ENCODE measurements around the gene C12orf56. TPM values are rescaled to one million over a fixed set of nuclear protein-coding genes. Genes with fewer than 3 reads are reported as not detected.

Gene C12orf56
- total and polyA plus RNA-seq, 9 of the 15 experiments (the other 6 are each of a cell fraction or from before 2014, with no cell fraction given) = 0.40 to 4.8 (median 1.2) TPM

DNA sequence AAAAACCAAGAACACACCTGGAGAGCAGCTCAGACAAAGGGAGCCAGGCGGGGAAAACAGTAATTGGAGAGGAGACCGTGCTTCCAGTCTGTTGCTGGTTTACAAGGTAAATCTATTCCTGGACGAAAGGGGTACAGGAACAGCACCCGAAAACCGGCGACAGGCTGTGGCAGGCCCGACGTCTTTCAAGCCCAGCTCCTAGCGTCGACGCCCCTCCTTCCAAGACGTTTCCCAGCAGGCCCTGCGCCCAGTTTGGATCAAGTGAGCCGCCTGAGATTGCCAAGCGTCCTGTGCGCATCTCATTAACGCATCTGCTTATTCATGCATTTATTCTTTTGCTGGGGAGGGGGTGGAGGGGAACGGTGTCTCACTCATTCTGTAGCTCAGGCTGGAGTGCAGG is 1.4 kb downstream of the C12orf56 start:
- no peak overlapping the region; a peak in 2 of 4 replicates for H3K9ac ChIP-seq (ENCODE audit: insufficient read depth in 1 of 2, low read depth in 2 of 2, low read length in 2 of 2)

DNA sequence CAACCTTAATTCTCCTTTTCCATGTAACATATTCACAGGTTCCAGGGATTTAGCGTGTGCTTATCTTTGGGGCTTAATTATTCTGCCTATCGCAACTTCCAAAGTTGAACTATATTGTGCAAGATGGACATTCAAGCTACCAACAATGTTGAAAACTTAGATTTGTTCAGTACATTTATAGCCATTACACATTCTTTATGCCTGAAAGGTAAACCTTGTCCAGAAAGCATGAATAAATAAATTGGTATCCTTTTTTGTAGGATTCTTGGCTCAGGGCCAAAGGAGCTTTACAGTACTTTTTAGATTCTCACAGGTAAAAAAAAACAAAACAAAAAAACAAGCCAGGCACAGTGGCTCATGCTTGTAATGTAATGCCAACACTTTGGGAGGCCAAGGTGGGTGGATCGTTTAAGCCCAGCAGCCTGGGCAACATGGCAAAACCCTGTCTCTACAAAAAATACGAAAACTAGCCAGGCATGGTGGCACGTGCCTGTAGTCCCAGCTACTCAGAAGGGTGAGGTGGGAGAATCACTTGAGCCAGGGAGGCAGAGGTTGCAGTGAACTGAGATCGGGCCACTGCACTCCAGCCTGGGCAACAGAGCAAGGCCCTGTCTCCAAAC is 3.3 kb downstream of the C12orf56 start:
- Histone ChIP-seq H3K27me3 (ENCODE audit: control insufficient read depth in 2 of 2, insufficient read depth in 2 of 2, low read length in 2 of 2) (peaks cover 0 to 11% of the 10 kb centered on the region in 2 experiments; a peak in 2 of 5 replicates), H3K9ac (ENCODE audit: insufficient read depth in 1 of 2, low read depth in 2 of 2, low read length in 2 of 2) (no peak overlapping the region), H3K4me3 (no peak overlapping the region), H3K79me2 (ENCODE audit: control insufficient read depth, insufficient read depth, low read length) (no peaks in the 10 kb centered on the region), H3K9me3 (replicated peaks; ENCODE audit: control insufficient read depth, insufficient read depth, low read depth, low read length) (no peaks in the 10 kb centered on the region), H3K9me1 (ENCODE audit: control insufficient read depth, insufficient read depth, low read length) (no peaks in the 10 kb centered on the region), H3K27ac (ENCODE audit: extremely low read depth, low read depth, low read length) (no peak overlapping the region), H3K4me2 (ENCODE audit: insufficient read depth, low read length) (no peak overlapping the region), H3K36me3 (ENCODE audit: control insufficient read depth, insufficient read depth, low read length) (no peaks in the 10 kb centered on the region), H2AFZ (ENCODE audit: low read depth, low read length) (no peak overlapping the region), H4K20me1 (replicated peaks; ENCODE audit: control insufficient read depth, insufficient read depth, low read length) (no peaks in the 10 kb centered on the region), H3K4me1 (replicated peaks in 1 of 2; ENCODE audit: control insufficient read depth in 2 of 2, insufficient read depth in 2 of 2, low read length in 2 of 2) (peaks cover 0 to 13% of the 10 kb centered on the region in 2 experiments; a peak in 2 of 5 replicates)
- in situ Hi-C loops (cut with MboI) (loop anchor here (5.0 to 25.0 kb wide), 2 partner anchors 115 to 550 kb away; partner anchors contain the start of gene SRGAP1), intact Hi-C loops (cut with micrococcal nuclease) (no loop called here)
- BruUV-seq (replicated peaks) = no TSS peak
- ChIA-PET POLR2A (interaction anchor here (0.6 to 1.0 kb wide), 3 partner anchors 9 to 1919 kb away, joined by 3 read pairs; no protein-coding TSS in a partner anchor), CTCF (ENCODE audit: low intra/inter-chr PET ratio) (no interaction called here)
- FAIRE-seq (no peak), ATAC-seq (no peak), DNase-seq (ENCODE audit: extremely low read depth in 1 of 4, low spot score in 3 of 4) (no peak)
- WGBS (ENCODE audit: insufficient coverage, low coverage, missing lambda C conversion rate) = 66% methylated on average over 5 of the region's 6 CpGs
- TF ChIP-seq NFIX (CRISPR knock-in tag; IDR thresholded peaks at IDR 0.05; ENCODE audit: low read depth) (peak; percentile 58; the same call in 1 of the 2 replicates), CEBPB (tag; IDR thresholded peaks at IDR 0.05) (0 out of 2 replicates have a peak, but pooled peaks have one; percentile 31), NFIC (IDR thresholded peaks at IDR 0.05) (peak; percentile 96)

More for the DNA sequence above, 1.4 kb downstream of the C12orf56 start:
- H3K4me1 ChIP-seq (replicated peaks in 1 of 2; ENCODE audit: control insufficient read depth in 2 of 2, insufficient read depth in 2 of 2, low read length in 2 of 2) = peaks cover 0 to 13% of the 10 kb centered on the region in 2 experiments; a peak in 2 of 5 replicates
- intact Hi-C loops (cut with micrococcal nuclease) = no loop called here
- no peaks in the 10 kb centered on the region for H3K9me1 ChIP-seq (ENCODE audit: control insufficient read depth, insufficient read depth, low read length)
- ATAC-seq (peak; percentile 62), DNase-seq (ENCODE audit: extremely low read depth in 1 of 4, low spot score in 3 of 4) (no peak), FAIRE-seq (no peak)
- WGBS (ENCODE audit: insufficient coverage, low coverage, missing lambda C conversion rate) = 28% methylated on average over 18 of the region's 18 CpGs
- TF ChIP-seq JUN (IDR thresholded peaks at IDR 0.05; ENCODE audit: borderline replicate concordance, low read depth, low read length) = no peak
- no peak for TF ChIP-seq JUN (CRISPR knock-in tag; IDR thresholded peaks at IDR 0.05; ENCODE audit: borderline replicate concordance)
- TF ChIP-seq NRF1 (conservative IDR thresholded peaks at IDR 0.05 in 1 of 2, IDR thresholded peaks at IDR 0.05 in 1 of 2) = peak in 1 of 2 experiments; percentile 26; a peak in 1 of 4 replicates
- POLR2A ChIA-PET = interaction anchor here (0.8 kb wide), 1 partner anchor 14 kb away, joined by 3 read pairs; no protein-coding TSS in a partner anchor
- H2AFZ ChIP-seq (ENCODE audit: low read depth, low read length) = peak overlapping the region; percentile 69; the same call in 1 of the 2 replicates
- CTCF ChIA-PET (ENCODE audit: low intra/inter-chr PET ratio) = no interaction called here
- no peak overlapping the region for H3K4me3 ChIP-seq
- no peak overlapping the region; the same call in 1 of the 2 replicates for H3K4me2 ChIP-seq (ENCODE audit: insufficient read depth, low read length)
- peaks cover 0 to 11% of the 10 kb centered on the region in 2 experiments; a peak in 2 of 5 replicates for H3K27me3 ChIP-seq (ENCODE audit: control insufficient read depth in 2 of 2, insufficient read depth in 2 of 2, low read length in 2 of 2)
- no peaks in the 10 kb centered on the region for H3K9me3 ChIP-seq (replicated peaks; ENCODE audit: control insufficient read depth, insufficient read depth, low read depth, low read length)
- H3K36me3 ChIP-seq (ENCODE audit: control insufficient read depth, insufficient read depth, low read length) = no peaks in the 10 kb centered on the region
- in situ Hi-C loops (cut with MboI) = loop anchor here (5.0 to 25.0 kb wide), 2 partner anchors 117 to 552 kb away; partner anchors contain the start of gene SRGAP1
- BruUV-seq (replicated peaks) = no TSS peak
- H4K20me1 ChIP-seq (replicated peaks; ENCODE audit: control insufficient read depth, insufficient read depth, low read length) = no peaks in the 10 kb centered on the region
- H3K27ac ChIP-seq (ENCODE audit: extremely low read depth, low read depth, low read length) = no peak overlapping the region
- no peaks in the 10 kb centered on the region for H3K79me2 ChIP-seq (ENCODE audit: control insufficient read depth, insufficient read depth, low read length)

All from K562 (cell line).